Kidney glomerular epithelial cell (primary cell): ENCODE results near the gene LARGE1.
A peak's percentile ranks its signal among the peaks of the same experiment; 100 is the strongest.
"Not testable (repeated sequence)": the region's sequence is repeated elsewhere in the genome, so short reads cannot be mapped to it uniquely, and the experiment has no call there.

Experiments used
- DNase-seq: peaks from one replicate; lab custom pipeline; 2025; lab: John Stamatoyannopoulos, UW

Gene LARGE1

DNA sequence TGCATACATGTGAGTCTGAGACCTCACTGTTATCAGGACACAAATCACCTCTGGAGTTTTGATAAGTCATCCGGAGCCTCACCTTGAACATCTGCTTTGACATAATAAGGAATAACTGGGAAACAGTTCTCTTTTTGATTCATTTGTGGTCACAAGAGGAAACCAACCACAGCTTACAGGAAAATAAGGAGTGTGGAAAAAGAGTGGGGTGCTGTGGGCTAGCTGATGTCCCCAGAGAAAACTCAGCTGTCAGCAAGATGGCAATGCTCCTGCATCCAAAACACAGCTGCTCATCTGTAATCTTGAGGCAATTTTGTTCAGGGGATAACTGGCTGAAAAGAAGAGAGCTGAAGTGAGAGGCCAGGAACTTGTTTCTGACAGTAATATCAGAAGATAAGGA lies 445.7 kb downstream of the LARGE1 start:
- no peak for DNase-seq

DNA sequence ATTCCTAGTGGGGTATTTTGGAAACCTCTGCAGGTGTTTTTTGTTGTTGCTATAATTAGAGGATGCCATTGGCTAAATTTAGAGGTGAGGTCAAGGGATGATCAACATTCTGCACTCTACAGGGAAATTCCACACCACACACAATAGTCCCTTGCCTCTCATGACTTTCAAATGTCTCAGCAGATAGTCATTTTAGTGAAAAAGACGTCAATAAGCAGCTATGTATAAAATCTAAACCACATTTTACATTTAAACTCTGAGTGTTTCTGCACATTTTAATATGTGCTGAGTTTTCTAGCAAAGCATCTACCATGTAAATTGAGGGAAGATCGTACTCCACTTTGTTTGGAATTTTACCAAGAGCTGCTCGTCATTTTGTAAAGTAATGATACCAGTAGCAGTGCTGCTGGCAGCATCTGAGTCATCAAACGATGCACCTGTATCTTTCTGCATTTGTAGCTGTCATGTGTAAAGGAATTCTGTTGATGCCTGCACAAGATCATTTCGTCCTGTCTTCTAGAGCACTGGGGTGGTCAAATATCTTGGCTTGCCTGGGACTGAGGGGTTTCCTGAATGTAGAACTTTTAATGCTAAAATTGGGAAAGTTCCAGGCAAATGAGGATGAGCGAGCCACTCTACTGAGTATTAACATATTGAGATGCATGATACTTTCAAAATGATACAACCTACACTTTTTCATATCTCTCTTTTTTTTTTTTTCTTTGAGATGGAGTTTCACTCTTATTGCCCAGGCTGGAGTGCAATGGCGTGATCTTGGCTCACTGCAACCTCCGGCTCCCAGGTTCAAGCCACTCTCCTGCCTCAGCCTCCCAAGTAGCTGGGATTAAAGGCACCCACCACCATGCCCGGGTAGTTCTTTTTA lies 447.6 kb downstream of the LARGE1 start:
- peak; percentile 1 for DNase-seq

DNA sequence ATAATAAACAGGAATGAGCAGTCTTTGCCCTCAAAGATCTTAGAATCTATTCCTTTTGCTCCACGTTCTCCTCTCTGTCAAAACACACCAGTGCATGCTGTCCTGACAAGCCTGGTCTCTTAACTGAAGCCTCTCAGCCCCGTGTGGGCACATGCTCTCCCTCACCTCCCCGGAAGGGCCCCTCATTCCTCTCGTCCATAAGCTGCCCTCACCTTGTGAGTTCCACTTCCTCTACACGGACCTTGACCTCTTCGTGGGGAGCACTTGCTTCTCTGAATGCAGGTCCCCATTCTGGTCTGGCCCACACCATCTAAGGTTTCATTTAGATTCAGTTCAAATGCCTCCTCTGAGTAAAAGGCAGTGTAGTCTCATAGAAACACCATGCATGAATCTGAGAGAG lies 449.8 kb downstream of the LARGE1 start:
- DNase-seq: no peak

DNA sequence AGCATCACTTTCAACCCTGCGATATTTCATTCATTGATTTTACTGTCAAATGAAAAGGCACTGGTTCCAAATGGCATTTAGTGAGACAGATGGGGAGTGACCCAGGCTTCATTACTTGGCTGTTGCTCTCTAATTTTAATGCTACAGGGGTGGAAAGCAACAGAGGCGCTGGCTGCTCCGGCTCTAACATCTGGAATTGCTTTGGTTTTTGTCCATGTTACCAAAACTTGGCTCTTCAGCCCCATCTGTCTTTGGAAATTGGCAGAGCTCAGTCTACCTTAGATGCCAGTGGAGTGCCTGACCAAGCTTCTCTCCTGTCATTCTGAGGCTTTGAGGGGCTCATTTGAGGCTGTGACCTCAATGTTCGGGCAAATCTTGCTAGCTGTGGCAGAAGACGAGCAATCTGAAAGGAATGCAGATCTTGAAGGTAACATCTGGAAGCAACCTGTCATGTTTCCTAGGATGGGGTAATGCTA lies 452.6 kb downstream of the LARGE1 start:
- DNase-seq: no peak

DNA sequence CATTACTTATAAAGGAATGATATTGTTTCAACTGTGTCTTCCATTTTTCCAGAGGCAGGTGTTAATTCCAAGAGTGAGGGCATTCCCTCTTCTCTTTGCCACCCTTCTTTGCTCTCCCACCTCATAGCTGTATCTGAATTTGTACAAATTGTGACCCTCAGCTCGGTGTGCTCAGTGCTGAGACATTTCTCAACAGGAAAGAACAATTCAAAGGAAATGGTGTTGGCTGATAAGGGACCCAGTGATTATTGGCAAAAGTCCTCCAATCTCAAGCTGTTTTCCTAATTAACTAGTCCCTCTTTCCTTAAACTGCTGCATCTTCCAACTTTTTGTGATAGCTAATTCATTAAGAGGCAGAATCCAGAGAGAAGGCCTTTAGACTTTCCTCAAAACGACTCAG lies 453.2 kb downstream of the LARGE1 start:
- no peak for DNase-seq

DNA sequence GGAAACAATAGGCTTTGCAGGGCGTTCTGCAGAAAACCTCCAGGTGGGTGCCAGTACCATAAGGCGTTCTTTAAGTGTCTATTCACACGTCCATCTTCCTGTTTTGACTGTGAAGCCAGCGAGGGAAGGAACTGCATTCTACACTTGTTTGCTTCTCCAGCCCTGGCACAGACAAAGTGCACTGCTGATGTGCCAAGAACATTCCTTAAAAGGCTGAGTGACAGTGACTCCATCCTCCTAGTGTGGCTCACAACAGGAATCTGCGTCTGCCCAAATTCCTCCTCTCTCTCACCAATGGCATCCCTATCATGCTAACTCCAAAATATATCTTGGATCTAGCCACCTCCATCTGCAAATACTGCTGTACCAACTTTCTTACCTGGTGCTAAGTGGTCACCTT lies 454.7 kb downstream of the LARGE1 start:
- no peak for DNase-seq

DNA sequence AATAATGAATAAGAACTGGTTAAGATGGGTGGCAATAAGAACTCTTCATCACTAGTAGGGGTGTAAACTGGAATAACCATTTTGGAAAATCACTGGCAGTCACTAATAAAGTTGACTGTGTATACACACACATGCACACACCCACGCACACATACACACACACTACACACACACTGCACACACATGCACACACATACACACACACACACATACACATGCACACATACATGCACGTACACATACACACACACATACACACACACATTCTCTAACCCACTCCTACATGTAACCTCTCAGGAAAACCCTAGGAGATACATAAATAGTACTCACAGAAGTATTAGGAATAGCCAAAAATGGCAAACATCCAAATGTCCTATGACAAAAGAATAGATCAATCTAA lies 455.6 kb downstream of the LARGE1 start:
- DNase-seq: no peak

DNA sequence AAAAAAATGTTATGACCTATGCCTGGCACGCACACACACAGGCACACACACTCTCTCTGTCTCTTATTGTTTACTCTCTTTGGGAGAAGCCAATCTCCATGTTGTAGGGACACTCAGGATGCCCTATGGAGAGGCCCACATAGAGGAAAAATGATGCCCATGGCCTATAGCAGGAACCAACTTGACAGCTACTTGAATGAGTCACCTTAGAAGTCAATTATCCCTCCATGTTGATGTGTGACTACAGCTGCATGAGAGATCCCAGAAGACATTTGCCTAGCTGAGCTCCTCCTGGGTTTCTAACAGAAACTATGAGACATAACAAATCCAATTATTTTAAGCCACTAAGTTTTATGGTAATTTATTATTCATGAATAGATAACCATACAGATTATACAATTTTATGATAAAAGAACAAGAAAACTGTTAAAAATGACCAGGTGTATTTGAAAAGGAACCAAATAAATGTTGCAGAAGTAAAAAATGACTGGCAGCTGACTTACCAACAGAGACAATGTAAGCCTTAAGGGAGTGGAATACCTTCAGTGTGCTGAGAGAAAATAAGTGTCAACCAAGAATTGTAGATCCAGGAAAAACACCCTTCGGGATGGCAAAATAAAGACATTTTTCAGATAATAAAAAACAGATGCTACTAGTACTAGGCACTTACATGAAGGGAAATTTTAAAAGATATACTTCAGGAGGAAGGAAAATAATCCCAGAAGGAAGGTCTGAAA lies 458.4 kb downstream of the LARGE1 start:
- no peak for DNase-seq

DNA sequence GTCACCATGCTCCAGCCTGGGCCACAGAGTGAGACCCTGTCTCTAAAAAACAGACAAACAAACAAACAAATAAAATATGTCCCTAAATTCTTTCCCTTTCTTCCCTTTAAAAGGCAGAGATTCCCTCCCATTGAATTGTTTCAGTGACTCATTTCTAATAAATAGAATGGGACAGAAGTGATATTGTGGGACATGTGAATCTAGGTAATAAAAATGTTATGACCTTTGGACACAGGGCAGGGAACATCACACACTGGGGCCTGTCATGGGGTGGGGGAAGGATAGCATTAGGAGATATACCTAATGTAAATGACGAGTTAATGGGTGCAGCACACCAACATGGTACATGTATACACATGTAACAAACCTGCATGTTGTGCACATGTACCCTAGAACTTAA lies 459.0 kb downstream of the LARGE1 start:
- not testable (repeated sequence) for DNase-seq

DNA sequence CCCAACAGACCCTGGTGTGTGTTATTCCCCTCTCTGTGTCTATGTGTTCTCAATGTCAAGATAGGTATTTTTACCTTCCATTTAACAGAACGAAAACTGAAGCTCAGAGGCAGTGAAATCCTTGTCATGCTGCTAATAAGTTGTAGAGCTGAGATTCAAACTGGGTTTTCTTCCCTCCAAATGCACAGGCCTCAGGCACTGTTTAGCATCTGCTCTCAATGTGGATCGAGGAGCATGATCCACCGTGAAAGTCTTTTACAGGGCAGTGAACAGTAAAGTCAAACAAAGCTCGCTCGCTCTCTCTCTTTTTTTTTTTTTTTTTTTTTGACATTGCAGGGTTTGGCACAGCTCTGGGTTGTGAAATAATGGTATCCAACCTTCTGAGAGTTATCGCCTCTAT lies 461.1 kb downstream of the LARGE1 start:
- no peak for DNase-seq

DNA sequence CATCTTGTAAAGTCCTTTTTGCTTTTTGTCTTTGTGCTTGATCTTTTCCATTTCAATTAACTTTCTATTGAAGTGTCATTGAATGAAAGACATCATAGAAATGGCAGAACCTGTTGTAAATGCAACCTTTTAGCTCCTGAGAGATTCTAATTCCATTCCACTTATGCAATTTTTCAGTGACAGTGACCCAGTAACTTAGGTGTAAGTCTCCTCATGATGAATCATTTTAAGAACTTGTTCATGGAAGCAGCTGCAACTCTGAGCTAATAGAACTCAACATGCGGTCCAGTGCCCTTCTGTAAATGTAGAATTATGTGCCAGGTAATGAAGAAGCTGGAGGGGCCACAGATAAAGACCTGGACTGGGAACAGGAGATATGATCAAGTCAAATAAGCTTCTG lies 463.8 kb downstream of the LARGE1 start:
- DNase-seq: no peak

DNA sequence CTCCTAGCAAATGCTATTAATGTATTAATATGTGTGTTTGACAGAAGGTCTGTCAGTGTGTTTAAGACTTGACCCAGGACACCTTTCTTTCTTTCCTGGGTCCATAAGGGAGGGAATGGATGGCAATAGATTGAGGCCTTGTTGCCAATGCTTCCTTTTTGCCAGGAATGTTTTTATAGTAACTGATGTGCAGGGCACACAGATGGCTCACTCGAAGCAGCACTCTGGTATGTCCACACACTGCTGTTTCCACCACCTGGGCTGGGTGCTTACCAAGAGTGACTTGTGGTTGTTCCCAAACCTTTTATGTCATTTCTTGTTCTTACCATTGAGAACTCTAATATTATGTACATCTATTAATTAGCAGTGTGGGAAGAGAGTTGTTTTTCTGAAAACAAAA lies 465.2 kb downstream of the LARGE1 start:
- no peak for DNase-seq

DNA sequence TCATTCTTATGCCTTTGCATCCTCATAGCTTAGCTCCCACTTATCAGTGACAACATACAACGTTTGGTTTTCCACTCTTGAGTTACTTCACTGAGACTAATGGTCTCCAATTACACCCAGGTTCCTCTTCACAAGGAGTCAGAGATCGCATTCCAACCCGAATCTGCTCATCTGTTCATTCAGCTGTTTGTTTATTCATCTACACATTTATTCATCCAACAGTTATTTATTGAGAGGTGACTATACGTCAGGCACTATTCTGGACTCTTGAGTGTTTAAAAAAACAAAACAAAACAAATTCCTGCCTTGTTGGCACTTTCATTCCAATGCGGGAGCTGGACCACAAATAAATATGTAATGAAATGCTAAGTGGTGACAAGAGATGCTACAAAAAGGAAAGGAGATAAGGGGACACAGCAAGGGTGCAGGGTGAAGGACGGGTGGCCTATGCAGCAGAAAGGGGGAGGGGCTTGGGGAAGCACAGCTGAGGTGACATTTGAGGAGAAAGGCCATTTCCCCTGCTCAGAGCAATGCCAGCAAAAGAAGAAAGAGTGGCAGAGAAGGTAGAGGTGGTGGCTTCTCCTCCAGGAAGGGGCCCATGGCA lies 468.3 kb downstream of the LARGE1 start:
- peak; percentile 25 for DNase-seq

DNA sequence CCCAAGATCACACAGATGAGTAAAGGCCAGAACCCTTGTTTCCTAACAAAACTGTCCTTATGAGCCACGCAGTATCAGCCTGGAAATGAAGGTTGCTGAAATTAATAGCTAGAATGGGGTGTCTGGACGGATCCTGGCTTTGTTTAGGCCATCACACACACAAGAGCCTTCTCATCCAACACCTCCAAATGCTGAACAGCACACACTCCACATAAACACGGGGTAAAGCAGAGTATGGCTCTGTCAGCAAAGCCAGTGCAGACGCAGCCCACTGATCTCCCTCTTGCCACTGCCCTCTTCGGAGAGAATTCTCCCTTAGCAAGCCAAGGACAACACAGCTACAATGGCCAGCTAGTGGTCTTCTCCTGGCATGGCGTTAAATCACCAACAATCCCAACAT lies 469.5 kb downstream of the LARGE1 start:
- no peak for DNase-seq

DNA sequence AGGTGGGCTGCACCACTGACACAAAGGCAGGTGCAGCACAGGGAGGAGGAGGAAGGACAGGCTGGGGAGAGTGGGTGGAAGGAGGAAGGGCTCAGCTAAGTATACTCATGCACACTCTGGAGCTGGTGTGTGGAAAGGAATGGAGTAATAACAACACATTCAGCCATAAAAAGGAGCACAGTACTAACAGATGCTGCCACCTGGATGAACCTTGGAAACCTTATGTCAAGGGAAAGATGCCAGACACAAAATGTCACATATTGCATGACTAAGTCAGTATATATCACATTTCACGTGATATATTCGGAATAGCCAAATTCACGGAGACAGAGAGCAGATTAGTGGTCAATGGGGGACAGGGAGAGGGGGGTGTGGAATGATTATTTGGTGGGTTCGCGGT lies 472.5 kb downstream of the LARGE1 start:
- no peak for DNase-seq

DNA sequence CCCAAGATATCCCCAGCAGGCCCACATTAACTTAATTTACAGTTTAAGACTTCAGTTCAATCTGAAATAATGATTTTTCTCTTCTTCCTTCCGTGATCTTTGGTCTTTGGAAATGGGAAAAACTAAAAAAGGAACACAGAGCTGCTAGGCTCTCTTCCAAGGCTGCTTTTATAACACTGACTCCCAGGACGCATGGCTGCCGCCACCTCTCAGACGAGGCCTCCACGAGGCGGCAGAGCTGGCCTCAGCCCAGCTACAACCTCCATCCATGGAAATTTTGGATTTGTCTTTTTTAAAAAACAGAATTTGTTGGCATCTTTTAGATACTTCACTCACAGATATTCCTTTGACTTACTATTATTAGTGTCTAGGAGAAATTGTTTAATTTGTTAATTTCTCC lies 476.6 kb downstream of the LARGE1 start:
- DNase-seq: no peak

DNA sequence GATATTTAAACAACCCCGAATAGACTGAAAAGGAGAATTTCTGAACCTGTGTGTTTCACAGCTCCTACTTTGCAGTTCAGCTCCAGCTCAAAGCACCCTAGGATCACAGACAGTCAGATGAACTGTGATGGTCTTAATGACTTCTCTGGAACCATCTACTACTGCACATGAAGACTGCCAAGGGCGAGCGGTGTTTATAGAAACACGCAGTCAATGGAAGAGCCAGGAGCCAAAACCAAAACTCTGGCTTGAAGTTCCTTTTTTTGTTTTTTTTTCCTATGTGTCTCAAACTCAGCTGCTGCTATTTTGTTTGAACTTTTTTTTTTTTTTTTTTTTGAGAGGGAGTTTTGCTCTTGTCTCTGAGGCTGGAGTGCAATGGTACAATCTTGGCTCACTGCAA lies 479.5 kb downstream of the LARGE1 start:
- no peak for DNase-seq

DNA sequence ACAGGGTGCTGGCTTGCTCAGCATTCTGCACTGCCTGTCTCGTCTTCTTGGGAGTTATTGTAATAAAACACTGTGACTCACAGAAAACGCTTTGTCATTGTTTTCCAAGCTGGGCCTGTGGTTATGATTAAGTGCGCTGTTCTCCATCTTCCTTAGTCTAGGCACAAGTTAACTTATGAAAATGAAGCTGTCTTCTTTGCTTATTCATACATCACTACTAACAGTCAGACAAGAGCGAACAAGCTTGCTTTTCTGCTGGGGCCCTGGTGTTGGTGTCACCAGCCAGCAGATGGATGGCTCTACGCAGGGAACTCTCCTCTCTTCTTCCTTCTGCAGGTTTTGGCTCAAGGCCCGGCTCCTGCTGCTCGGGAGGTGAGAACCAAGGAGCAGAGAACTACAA lies 482.0 kb downstream of the LARGE1 start:
- DNase-seq: peak; percentile 97

DNA sequence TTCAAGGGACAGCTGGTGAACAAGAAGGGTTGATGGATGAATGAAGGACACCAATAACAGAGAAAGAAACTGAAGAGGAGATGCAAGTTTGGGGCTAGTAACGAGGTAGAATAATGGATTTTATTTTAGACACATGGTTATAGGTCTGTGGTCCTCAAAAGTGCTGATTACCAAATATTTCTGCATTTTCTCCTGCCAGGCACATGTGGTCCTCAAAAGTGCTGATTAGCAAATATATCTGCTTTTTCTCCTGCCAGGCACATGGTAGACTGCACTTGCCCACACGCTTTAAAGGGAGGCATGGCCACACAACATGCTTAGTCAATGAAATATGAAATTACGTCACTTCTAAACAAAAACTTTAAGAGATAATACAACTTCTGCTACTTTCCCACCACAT lies 489.0 kb downstream of the LARGE1 start:
- DNase-seq: no peak

DNA sequence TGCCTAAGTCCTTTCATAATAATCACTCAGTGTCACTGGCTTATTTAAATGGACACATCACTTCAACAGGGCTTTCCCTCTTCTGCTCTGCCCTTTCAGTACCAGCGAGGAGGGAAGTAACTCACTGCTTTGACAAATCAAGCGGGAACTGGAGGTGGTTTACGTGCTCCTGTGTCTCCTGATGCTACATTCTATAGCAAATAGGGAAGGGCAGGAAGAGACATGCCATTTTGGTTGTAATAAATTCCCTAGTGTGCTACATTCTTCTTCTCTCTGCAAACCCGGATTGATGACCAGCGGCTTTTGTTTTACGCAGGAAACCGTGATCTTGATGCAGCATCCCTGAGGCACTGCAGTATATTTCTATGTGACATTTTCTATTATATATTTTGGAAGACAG lies 491.0 kb downstream of the LARGE1 start:
- DNase-seq: no peak

DNA sequence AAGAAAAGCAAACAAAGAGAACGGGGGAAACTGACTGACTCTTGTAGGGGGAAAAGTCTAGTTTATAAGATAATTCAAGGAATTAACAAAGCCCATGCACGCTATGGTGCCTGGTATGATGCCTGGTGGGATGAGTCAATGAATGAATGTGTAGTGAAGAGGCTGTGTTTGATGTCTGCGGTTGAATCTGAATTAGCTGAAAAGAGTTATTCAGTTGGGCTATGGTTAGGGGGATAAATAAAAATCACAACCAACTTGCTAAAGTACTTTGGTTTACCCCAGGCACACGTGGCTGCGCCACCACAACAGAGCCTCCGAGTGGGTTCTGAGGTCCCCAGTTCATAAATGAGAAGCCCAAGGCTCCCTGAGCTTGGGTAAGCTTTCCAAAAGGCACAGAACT lies 492.8 kb downstream of the LARGE1 start:
- no peak for DNase-seq

DNA sequence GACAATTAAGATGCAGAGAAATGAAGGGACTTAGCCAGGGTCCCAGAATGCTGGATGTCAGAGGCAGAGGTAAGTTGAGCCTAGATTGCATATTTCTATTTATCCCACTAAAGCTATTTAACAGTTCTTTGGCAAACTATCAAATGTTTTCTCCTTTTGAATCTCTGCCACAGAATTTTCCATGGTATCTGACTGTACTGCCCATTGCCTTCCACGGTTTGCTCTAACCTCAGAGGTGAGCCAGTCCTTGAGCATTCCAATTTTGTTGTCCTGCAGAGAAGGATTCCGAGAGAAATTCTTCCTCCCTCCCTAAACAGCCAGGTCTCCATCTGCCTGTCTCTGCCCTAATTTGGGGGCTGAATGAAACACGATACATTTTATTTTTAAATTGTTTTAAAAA lies 493.8 kb downstream of the LARGE1 start:
- DNase-seq: no peak

DNA sequence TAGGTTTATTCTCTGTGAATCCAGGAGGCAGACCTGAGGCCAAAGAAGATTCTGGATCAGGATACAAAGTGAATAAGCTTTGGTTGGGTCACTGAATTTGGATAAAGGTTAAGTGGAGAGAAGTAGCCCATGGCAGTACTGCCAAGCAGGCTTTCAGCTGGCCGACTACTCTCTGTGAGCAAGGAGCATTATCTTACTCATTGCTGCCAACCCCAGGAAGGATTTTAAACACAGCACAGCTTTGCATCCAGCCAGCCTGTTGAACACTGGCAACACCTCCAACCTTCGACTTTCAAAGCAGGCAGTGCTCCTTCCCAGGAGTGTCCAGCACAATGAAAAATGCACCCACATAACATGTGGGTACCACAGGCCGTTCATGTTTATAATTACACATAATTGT lies 498.4 kb downstream of the LARGE1 start:
- DNase-seq: no peak
